ENCODE data around the gene EPS8. TPM values are rescaled to one million over a fixed set of nuclear protein-coding genes. Genes with fewer than 3 reads are reported as not detected.

Gene EPS8
- polyA plus RNA-seq, 3 donors = 50.1 to 67.9 (median 65.5) TPM

DNA sequence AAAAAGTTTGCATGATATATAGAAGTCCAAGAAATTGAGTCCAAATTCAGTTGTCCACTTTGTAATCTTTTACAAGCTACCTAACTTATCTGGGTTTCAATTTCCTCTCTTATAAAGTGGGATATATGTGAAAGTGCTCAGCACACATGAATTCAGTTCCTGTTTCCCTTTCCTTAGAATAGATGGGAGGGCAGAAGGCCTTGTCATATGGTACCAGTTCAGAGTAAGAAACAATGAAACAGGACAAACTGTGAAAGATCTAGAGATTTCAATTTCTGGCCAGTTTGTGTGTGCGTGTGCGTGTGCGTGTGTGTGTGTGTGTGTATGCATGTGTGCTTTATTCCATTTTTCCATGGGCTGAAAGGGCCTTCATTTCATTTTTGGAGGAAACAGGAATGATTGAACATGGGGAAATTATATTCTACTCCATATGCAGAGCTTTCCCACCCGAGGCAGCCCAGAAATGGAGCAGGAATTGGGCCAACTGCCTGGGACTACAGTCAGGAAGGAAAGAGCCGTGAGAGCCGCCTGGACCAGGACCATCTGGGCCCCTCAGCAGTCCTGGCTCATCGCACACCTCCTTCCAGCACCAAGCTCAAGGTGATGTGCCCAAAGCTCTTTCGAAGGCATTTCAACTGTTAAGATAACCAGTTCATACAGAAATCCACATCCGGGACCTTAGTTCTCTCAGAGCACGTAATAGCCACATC lies 183.2 kb downstream of the EPS8 start:
- no peak for DNase-seq

DNA sequence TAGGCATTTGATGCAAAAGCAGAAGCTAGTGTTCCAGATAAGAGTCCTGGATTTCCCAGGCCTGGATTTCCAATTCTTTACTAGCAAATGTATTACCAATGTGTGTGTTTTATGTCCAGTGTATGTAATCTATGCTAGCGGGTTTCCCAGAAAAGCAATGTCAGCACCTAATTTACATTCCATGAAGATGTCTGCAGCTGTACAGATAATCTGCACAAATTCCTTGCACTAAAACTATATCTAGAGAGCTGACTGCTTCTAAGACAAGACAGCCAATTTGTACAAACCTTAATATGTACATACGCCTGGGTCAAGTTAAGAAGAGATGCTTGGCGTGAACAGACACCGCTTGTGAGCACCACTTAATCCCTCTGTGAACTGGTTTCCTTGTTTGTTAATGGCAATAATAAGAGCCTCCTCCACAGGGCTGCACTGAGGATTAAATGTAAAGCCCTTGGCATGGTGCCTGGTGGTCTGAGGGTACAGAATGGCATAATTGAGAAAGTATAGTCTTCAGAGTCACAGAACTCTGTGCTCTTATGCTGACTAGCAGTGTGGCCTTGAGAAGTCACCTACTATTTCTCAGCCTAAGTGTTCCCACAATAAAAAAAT lies 185.6 kb downstream of the EPS8 start:
- no peak for DNase-seq

DNA sequence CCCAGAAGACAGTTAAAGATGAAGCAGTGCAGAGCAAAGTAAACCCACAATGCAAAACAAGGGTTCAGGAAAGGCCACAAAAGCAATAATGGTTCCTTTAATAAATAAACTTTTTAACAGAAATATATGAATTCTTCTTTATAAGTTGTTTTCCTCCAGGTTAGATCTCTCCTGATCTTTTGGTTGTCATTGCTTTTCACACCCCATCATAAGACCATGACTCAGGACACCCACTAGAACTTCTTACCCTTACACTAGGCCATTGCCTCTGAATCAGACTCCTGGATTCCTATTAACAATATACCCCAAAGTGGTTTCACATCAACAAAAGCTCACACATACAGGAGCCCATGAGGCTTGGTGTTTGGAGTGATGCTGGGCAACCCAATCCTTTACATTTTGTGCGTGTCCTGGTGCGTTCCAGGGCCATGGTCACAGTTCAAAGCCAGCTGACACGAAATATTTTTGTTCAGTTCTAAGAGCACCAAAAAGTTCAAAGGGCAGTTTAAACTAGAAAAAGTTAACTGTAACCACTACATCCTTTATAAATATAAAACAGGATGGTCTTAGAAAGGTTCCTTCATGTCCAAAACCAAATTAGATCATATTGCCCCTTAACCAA lies 187.0 kb downstream of the EPS8 start:
- no peak for DNase-seq

DNA sequence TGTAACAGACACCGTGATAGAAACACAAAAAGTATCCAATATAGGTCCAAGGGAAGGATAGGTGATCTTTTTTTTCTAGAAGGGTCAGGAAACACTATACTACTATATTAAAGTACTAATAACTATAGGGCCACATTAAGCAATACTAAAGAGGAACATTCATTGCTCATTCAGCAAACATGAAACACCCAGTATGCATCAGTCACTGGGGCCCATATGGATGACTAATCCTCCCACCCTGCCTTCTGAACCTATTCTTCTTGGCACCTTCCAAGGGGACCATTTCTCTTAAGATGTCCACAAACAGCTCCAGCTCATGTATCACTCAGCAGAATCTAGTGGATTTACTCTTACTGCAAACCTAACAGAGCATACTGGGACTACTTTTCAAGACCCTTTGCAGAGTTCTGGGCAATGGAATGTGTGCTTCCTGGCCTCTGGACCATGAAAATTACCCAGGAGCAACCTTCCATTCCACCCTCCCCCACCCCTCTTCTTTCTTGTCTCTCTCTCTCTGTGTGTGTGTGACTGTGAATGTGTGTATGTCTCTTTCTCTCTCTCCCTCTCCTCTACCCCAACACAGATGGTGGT lies 187.9 kb downstream of the EPS8 start:
- no peak for DNase-seq

DNA sequence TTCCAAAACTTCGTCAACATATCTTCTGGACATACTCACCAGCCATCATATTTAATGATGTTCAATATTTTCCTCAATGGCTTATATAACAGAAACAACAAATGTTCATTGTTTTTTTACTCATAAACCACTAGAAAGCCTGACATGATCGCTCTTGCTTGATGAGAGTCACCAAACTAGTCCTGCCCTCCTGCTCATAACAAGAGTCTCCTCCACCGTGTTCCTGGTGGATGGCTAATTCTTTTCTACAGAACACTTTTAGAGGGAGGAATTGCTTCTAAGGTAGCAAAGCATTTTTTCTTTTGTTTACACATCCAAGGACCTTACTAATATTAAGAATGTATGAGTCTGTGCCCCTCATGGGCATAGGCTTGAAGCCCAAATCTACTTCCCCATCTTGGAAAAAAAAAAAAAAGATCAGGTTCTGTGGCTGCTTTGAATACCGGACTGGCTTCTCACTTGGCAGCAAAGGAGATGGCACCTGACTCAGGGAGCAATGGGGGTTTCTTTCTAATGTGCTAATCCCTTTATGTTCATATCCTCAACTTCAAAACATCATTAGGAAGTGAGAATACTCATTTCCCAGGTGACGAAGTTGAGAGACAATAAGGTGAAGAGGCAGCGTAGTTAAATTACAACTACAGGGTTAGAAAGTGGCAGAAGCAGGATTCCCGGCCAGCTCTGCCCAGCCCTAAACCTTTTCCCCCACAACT lies 188.8 kb downstream of the EPS8 start:
- DNase-seq = no peak

DNA sequence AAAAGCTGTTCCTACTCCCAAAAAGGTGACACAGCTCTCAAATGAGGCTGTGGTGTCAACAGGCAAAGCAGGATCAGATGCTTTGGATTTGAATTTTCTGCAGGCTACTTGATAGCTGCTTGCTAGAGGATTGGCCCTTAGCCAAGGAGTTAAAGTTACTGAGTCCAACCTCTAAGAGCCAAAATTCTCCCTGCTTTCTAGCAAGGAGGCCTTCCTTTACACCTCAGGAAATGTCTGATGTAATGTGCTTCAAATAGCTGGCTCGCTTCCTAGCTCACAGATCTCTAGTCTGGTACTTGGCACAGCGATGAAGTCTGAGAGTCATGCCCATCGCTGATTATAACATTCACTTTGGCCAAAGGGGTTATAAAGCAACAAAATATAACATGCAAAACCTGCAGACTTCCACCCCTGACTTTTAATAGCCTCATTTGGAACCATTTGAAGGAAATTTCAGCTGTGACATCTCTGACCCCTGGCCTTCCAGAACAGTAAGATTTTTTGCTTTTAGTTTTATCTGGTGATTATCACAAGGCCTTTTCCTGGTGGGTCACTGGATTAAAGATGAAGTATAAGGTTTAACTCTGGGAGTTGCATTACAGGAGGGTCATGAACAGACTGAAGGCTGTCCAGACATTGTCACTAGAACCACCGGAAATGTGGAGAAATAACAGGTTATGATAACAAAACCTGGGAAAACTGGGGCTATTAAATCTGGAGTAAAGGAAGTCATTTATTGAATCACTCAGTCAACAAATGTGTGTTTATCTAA lies 189.7 kb downstream of the EPS8 start:
- peak; percentile 51 for DNase-seq

DNA sequence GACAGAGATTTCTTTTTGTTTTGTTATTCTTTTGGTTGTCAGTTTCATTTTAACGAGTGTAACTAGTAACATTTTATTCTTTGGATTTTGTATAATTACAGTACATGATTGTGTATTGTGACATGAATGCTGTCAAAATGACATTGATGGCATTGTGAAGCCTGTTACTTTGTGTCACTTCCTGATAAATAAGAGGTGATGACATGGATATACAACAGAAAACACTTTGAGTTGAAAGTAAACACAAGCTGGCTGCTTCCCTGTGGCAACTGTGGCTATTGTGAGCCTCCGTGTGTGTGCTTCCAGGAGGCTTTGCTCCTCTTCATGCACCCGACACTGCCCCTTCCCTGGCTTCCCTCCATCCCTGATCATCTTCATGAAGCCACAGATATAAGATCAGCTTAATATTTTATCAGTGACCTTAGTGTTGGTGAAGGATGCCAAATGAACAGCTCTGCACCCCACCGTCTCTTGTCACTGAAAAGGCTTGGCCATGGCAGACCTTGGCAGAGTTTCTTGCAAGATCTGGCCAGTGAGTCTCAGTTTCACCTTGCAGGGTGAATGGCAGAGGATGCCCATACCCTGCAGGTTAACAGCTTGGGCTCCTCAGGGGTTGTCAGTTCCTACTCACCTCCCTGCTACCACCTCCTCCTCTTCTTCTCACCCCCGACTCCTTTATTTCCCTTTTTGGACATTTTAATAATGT lies 191.9 kb downstream of the EPS8 start:
- DNase-seq = no peak

DNA sequence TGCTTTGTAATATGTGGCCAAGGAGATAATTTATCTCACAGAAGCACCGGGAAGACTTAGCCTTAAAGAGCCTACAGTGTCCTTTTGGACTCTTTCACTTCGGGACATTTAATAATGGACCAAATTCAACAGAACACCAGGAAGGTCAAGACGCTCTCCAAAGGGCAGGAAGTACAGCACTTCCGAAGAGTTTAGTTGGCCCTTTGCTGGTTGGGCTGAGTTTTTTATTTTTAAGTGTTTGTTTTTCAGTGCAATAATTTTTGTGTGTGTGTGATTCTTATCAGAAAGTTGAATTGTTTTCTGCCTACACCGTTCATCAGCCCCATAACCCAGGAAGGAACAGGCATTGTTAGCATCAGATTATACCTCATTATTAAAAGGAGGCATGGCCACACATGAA lies 193.0 kb downstream of the EPS8 start:
- no peak for DNase-seq

DNA sequence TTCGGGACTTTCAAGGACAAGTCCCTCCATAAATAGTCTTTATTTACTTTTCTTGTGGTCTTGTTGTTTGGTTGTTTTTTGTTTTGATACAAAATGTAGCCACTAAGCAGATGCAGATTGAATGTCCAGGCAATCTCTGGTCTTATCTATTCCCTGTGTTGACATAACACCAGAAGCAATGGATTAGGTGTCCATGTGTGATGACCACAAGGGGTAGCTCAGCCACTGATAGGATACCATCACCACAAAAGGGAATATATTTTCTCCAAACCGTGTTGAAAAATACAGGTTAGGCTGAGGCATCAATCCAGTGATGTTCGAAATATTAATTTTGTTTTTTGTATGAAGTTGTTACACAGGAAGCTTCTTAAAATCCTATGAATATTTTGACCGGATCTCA lies 196.3 kb downstream of the EPS8 start:
- no peak for DNase-seq

DNA sequence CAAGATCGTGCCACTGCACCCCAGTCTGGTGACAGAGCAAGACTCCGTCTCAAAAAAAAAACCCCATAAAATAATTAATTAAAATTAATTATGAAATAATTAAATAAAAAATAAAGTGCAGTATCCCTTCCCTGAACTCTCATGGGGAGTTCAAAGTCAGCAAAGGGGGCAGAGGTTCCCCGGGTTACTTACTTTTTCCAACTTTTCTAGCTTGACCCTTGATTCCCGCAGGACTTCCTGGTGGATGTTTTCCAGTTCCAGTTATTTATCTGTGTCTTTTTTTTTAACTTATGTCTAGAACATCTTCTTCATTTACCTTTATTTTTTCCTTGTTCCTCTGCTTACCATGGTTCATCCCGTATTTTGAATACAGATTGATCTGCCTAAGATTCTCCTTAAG lies 197.4 kb downstream of the EPS8 start:
- DNase-seq = no peak

DNA sequence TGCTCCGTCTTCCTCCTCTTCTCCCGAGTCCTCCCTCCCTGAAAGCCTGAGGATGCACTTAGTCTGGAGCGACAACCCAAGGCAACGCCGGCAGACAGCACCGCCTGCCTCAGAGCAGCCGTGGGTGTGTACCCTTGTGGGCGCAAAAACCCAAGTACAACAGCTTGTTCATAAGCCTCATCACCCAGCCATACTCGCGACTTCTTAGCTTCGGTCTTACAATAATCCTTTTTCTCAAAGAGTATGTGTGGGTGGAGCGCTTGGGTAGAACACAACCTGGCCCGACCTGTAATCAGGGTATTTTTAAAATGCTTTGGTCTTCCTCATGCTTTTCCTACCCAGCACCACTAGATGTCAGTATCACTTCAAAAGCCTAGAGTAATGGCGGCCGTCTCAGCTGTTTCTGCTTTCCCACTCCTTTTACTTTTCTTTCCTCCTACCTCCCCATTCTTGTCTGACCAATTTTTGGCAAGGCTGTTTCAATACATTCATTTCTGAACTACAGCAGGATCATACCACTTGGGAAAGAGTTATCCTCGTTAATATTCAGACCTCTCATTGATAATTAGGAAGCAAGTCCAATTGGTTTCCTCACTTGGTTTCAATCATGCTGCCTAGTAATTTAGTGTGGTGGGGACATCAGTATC lies 198.9 kb downstream of the EPS8 start:
- DNase-seq = peak; percentile 75

DNA sequence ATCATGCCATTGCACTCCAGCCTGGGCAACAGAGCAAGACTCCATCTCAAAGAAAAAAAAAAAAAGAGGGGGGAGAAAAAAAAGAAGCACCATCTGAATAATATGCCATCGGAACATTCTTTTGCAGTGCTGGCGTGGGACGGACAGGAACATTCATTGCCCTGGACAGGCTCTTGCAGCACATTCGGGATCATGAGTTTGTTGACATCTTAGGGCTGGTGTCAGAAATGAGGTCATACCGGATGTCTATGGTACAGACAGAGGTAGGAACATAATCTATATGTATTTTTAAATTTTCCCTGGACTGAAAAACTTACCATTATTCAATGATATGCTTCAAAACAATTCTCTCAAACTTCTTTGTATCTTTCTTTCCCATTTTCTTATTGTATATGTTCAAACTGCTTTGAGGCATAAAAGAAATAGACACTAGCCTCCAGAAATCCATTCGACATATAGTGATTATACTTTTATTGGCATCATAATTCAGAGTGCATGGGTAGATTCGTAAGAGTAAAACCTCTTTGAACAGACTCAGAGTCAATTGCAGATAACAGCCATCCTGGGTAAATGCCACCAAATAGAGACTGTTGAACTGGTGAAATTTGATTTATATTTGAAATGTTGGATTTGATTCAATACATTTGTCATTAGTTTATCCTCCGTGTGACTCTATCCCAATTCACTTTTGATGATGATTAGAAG lies 199.7 kb downstream of the EPS8 start:
- no peak for DNase-seq

DNA sequence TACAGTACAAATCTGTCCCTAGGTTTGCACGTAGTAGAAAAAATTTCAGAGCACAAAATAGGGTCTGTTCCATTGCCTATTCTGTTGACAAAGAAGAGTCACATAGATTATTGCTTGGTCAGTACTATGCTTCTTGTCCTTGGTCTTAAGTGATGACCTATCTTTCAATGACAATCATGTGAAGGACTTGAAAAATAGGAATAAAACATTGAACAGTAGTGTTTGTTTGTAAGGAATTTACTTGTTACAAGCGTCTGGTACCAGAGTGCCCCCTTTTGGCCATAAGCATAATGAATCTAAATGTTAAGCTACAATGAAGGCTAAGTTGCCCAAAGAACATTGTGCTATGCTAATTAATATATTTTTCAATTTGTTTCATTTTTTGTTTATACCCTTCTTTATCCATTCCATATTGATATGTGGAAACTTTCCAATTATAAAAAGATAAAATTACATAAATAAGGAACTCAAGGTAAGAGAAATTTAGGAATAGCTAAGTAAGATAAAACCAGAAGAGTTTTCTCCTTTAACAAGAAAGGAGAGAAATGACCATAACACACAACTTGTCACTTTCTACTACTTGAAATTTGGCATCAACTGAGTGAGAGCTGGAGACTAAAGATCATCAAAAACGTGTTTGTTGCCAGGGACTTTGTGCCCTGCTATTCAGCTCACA lies 204.7 kb downstream of the EPS8 start:
- no peak for DNase-seq

DNA sequence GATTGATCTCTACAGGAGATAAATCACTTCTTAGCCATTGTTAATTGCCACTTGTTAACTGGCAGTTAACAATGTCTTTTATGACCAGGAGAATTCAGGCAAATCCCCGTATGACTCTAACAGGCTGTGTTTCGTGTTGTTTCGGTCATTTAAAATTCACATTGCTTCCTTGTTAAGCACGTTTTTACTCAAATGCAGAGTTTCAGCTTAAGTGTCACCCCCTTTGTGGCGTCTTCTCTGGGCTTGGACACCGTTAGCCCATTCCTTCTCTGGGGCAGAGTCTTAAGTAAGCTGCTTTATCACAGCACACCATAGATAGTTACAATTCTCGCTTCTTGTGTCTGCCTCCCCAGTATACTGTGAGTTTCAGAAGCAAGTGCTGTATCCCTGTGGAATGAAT lies 205.4 kb downstream of the EPS8 start:
- no peak for DNase-seq

DNA sequence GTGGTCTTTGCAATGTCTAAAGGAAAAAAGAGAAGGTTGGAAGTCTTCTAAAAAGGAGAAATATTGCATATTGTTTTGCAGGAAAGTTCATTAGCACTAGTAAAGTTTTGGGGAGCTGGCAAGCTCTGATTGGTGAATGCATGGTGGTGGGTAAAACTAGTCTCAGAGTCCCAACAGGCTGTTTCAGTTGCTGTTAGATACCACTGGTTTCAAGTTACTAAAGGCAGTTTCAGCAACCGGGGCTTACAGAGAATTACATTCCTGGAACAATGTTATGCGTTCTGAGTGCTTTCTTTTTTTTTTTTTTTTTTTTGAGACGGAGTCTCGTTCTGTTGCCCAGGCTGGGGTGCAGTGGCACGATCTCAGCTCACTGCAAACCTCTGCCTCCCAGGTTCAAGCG lies 208.2 kb downstream of the EPS8 start:
- DNase-seq = no peak

DNA sequence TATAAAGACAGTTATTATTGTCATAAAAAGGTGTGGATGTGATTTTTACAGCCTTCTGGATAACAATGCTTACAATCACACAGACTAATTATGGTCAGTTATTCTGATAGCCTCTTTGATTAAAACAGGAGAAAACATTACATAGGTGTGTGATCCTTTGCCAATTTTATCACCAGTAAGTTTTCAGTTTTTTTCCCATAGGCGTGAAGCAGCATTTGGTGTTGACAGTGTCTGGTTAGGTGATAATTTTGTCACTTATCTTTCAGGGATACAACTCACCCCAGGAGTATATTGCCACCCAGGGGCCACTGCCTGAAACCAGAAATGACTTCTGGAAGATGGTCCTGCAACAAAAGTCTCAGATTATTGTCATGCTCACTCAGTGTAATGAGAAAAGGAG lies 208.8 kb downstream of the EPS8 start:
- no peak for DNase-seq

DNA sequence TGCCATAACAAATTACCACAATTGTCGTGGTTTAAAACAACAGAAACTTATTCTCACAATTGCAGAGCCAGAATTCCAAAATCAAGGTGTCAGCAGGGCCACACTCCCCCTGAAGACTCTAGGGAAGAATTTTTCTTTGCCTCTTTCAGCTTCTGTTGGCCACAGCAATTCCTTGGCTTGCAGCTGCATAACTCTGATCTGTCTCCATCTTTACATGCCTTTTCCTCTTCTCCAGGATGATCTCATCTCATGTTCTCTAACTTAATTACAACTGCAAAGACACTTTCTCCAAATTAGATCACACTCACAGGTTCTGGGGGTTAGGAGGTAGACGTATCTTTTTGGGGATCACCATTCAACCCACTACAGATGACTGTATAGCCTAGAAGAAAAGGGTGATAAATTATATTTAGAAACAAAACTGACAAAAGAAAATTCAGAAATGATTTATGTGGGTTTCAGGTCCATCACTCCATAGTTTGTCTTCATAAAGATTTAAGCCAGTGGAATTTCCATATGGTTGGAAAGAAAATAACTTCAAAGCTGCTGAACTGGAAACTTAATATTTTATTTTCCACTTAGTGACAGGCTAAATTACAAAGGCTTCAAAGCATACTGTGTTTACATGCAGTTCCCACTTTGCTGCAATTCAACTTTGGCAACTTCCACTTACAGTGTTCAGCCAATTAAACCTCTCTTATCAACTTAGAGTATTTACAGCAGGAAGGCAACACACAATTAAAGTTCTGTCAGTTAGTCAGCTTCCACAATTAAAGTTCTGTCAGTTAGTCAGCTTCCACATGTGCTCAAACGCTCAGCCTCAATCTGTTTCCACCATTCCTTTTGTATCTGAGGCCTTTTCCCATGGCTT lies 213.3 kb downstream of the EPS8 start:
- DNase-seq = peak; percentile 61

DNA sequence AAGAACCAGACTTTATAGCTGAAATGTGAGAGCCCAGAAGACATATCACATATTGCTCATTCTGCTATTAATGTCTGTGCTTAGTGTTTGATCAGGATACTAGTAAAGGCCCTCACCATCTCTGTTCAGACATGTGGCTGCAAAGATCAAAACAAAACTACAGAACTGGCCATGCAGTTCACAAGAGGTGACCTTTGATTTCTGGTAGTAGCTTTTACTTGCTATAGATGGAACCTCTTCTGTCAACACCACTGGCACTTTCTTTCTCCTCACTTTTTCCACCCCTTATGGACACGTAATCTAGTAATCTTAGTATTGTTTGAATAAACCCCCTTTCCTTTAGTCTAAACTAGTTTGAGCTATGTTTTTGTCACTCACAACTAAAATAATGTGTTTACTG lies 214.8 kb downstream of the EPS8 start:
- no peak for DNase-seq

All from renal pelvis (tissue), 4 donors.